HepG2 (cell line): Measurements from ENCODE around the gene LENG1. TPM values are rescaled to one million over a fixed set of nuclear protein-coding genes. Genes with fewer than 3 reads are reported as not detected.

ENCODE experiments used
- GLI4 ChIP-seq: sonication (generic); formaldehyde crosslinking; IDR thresholded peaks from 2 replicates; pipeline ENCODE4 v1.5.1; 2020; ENCODE audit warnings: missing genetic modification reagents, mild to moderate bottlenecking, moderate library complexity, borderline replicate concordance
- GMEB2 ChIP-seq: IDR thresholded peaks from 2 replicates; pipeline ENCODE4 v1.6.1; 2016; ENCODE audit warnings: missing biosample characterization, missing genetic modification reagents, low read depth
- KDM5B ChIP-seq: sonication (generic); formaldehyde crosslinking; IDR thresholded peaks from 2 replicates; pipeline ENCODE4 v1.4.0; 2020; ENCODE audit warnings: missing genetic modification reagents, mild to moderate bottlenecking, borderline replicate concordance
- KLF16 ChIP-seq, 2 experiments: sonication (generic) in 1 of 2; formaldehyde crosslinking in 1 of 2; IDR thresholded peaks; 2 replicates each; pipeline versions ENCODE4 v1.6.1 to v1.8.0; 2016 to 2023; ENCODE audit warnings: missing genetic modification reagents in 2 of 2, missing compliant biosample characterization in 1 of 2
- ONECUT2 ChIP-seq: sonication (generic); formaldehyde crosslinking; IDR thresholded peaks from 2 replicates; pipeline ENCODE4 v1.4.0; 2020; ENCODE audit warnings: missing genetic modification reagents
- PAF1 ChIP-seq: IDR thresholded peaks from 2 replicates; pipeline ENCODE4 v1.6.1; 2016; ENCODE audit warnings: missing genetic modification reagents, missing compliant biosample characterization
- RNF2 ChIP-seq: fragments of 450-650 bp; conservative IDR thresholded peaks from 2 replicates; pipeline ENCODE4 v1.6.1; 2016; ENCODE audit warnings: low read depth
- TEAD3 ChIP-seq: optimal IDR thresholded peaks from 2 replicates; pipeline ENCODE3; 2016; ENCODE audit warnings: borderline replicate concordance
- TMF1 ChIP-seq: sonication (generic); formaldehyde crosslinking; IDR thresholded peaks from 2 replicates; pipeline ENCODE4 v1.8.1; 2022; ENCODE audit warnings: low read depth, missing genetic modification reagents
- ZNF331 ChIP-seq: sonication (generic); formaldehyde crosslinking; IDR thresholded peaks from 2 replicates; pipeline ENCODE4 v1.4.0; 2020; ENCODE audit warnings: missing genetic modification reagents
- ZNF333 ChIP-seq: sonication (generic); formaldehyde crosslinking; IDR thresholded peaks from 2 replicates; pipeline ENCODE4 v1.4.0; 2020; ENCODE audit warnings: mild to moderate bottlenecking, missing genetic modification reagents, borderline replicate concordance
- ZNF569 ChIP-seq: sonication (generic); formaldehyde crosslinking; IDR thresholded peaks from 2 replicates; pipeline ENCODE4 v1.5.0; 2020; ENCODE audit warnings: mild to moderate bottlenecking, missing genetic modification reagents, moderate library complexity, borderline replicate concordance
- polyA plus RNA-seq, 8 experiments: library from polyadenylated mRNA; depleted of rRNA in 3 of 8; stranded (reverse) in 7 of 8; unstranded in 1 of 8; fragments of >200 nt; fragmentation: Illumina TruSeq in 4 of 8; extraction: Trizol in 4 of 8; gene quantifications; 2 replicates each; pipeline versions ENCODE4 v1.2.1 to v1.2.3, GENCODE V29; 2011 to 2016; ENCODE audit warnings: low read depth in 4 of 8, missing spikeins in 1 of 8, mixed read lengths in 1 of 8; ENCODE audit not compliant: insufficient read depth in 1 of 8
- total RNA-seq, 5 experiments: library from RNA; depleted of rRNA; stranded (reverse); fragments of >200 nt; fragmentation: Illumina TruSeq; extraction: Trizol; gene quantifications; 2 replicates each; pipeline ENCODE4 v1.2.3, GENCODE V29; 2016; ENCODE audit warnings: low read depth in 1 of 5
- TF ChIP-seq, protein P1 (sequence below): sonication (generic); formaldehyde crosslinking; IDR thresholded peaks from 2 replicates; pipeline ENCODE4 v1.5.0; 2020; ENCODE audit warnings: mild to moderate bottlenecking, missing genetic modification reagents, borderline replicate concordance
- TF ChIP-seq, protein P2 (sequence below): IDR thresholded peaks from 2 replicates; pipeline ENCODE4 v1.6.1; 2016
- TF ChIP-seq, protein P3 (sequence below): sonication (generic); formaldehyde crosslinking; IDR thresholded peaks from 2 replicates; pipeline ENCODE4 v1.5.1; 2020; ENCODE audit warnings: mild to moderate bottlenecking, moderate library complexity, missing genetic modification reagents

LENG1 gene
- total and polyA plus RNA-seq, 2 of the 13 experiments (the other 11 are each of a cell fraction or from before 2014, with no cell fraction given) = 1.8 to 3.8 TPM

DNA sequence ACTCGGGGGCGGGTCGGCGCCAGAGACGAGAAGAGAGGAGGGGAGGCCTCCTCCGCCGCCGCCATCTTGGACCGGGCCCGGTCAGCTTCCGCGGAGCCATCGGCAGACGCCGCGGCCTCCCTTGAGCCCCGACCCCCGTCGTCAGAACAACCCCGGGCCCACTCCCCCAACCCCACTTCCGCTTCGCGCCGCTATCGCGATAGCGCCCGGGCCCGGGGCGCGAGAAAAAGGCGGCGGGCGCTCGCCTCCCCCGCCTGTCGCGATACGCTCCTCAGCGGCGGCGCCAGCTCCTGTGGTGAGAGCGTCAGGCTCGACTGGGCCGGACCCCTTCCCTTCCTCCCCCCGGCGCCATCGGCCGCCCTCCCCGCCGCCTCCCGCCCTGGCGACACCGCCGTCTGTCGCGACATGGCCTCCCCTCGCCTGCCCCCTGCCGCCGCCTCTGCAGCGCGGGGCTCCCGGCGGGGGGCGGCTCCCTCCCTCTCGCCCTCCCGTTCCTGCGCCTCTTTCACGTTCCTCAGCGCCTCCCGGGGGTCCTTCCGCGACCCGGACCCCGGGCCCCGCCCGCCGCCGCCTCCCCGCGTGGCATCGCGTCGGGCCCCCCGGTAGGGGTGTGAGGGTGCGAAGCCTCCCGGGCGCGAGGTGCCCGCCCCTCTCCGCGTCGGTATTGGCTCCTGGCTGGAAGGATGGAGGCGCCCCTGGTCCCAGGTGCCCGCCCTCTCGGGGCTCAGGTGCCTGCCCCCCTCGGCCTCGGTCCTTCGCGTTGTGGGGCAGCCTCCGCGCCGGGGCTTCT is 21.6 kb downstream of the LENG1 start, which contains the start of gene CNOT3 (continued):
- TF ChIP-seq KLF16 (CRISPR knock-in tag; IDR thresholded peaks at IDR 0.05) = peak in 1 of 2 experiments; percentile 37; a peak in 1 of 4 replicates
- TF ChIP-seq ZNF331 = no peak
- no peak for TF ChIP-seq ONECUT2 (CRISPR knock-in tag)
- TF ChIP-seq, protein P1, sequence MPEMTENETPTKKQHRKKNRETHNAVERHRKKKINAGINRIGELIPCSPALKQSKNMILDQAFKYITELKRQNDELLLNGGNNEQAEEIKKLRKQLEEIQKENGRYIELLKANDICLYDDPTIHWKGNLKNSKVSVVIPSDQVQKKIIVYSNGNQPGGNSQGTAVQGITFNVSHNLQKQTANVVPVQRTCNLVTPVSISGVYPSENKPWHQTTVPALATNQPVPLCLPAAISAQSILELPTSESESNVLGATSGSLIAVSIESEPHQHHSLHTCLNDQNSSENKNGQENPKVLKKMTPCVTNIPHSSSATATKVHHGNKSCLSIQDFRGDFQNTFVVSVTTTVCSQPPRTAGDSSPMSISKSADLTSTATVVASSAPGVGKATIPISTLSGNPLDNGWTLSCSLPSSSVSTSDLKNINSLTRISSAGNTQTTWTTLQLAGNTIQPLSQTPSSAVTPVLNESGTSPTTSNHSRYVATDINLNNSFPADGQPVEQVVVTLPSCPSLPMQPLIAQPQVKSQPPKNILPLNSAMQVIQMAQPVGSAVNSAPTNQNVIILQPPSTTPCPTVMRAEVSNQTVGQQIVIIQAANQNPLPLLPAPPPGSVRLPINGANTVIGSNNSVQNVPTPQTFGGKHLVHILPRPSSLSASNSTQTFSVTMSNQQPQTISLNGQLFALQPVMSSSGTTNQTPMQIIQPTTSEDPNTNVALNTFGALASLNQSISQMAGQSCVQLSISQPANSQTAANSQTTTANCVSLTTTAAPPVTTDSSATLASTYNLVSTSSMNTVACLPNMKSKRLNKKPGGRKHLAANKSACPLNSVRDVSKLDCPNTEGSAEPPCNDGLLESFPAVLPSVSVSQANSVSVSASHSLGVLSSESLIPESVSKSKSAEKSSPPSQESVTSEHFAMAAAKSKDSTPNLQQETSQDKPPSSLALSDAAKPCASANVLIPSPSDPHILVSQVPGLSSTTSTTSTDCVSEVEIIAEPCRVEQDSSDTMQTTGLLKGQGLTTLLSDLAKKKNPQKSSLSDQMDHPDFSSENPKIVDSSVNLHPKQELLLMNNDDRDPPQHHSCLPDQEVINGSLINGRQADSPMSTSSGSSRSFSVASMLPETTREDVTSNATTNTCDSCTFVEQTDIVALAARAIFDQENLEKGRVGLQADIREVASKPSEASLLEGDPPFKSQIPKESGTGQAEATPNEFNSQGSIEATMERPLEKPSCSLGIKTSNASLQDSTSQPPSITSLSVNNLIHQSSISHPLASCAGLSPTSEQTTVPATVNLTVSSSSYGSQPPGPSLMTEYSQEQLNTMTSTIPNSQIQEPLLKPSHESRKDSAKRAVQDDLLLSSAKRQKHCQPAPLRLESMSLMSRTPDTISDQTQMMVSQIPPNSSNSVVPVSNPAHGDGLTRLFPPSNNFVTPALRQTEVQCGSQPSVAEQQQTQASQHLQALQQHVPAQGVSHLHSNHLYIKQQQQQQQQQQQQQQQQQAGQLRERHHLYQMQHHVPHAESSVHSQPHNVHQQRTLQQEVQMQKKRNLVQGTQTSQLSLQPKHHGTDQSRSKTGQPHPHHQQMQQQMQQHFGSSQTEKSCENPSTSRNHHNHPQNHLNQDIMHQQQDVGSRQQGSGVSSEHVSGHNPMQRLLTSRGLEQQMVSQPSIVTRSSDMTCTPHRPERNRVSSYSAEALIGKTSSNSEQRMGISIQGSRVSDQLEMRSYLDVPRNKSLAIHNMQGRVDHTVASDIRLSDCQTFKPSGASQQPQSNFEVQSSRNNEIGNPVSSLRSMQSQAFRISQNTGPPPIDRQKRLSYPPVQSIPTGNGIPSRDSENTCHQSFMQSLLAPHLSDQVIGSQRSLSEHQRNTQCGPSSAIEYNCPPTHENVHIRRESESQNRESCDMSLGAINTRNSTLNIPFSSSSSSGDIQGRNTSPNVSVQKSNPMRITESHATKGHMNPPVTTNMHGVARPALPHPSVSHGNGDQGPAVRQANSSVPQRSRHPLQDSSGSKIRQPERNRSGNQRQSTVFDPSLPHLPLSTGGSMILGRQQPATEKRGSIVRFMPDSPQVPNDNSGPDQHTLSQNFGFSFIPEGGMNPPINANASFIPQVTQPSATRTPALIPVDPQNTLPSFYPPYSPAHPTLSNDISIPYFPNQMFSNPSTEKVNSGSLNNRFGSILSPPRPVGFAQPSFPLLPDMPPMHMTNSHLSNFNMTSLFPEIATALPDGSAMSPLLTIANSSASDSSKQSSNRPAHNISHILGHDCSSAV (CRISPR knock-in tag) = no peak
- TF ChIP-seq GLI4 (CRISPR knock-in tag) = no peak
- TF ChIP-seq, protein P2, sequence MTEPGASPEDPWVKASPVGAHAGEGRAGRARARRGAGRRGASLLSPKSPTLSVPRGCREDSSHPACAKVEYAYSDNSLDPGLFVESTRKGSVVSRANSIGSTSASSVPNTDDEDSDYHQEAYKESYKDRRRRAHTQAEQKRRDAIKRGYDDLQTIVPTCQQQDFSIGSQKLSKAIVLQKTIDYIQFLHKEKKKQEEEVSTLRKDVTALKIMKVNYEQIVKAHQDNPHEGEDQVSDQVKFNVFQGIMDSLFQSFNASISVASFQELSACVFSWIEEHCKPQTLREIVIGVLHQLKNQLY (CRISPR knock-in tag) = no peak
- TF ChIP-seq GMEB2 (CRISPR knock-in tag) = no peak
- no peak for TF ChIP-seq TEAD3
- TF ChIP-seq PAF1 (CRISPR knock-in tag) = no peak
- TF ChIP-seq, protein P3, sequence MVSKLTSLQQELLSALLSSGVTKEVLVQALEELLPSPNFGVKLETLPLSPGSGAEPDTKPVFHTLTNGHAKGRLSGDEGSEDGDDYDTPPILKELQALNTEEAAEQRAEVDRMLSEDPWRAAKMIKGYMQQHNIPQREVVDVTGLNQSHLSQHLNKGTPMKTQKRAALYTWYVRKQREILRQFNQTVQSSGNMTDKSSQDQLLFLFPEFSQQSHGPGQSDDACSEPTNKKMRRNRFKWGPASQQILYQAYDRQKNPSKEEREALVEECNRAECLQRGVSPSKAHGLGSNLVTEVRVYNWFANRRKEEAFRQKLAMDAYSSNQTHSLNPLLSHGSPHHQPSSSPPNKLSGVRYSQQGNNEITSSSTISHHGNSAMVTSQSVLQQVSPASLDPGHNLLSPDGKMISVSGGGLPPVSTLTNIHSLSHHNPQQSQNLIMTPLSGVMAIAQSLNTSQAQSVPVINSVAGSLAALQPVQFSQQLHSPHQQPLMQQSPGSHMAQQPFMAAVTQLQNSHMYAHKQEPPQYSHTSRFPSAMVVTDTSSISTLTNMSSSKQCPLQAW (CRISPR knock-in tag) = no peak
- no peak for TF ChIP-seq RNF2
- no peak; the same call in 1 of the 2 replicates for TF ChIP-seq ZNF333 (CRISPR knock-in tag)
- TF ChIP-seq TMF1 = no peak
- TF ChIP-seq KDM5B (CRISPR knock-in tag) = peak; percentile 76
- TF ChIP-seq ZNF569 (CRISPR knock-in tag) = no peak
